ENCODE results near the gene INTS15. TPM values are rescaled to one million over a fixed set of nuclear protein-coding genes. Genes with fewer than 3 reads are reported as not detected.

The INTS15 gene
- total and polyA plus RNA-seq, 2 donors from 2014 or later, result 16.9 to 26.7 TPM

GRCh38 chr7:6637544-6638229 is 47.9 kb downstream of the INTS15 start:
- peak overlapping the region in 2 of 3 donors; percentile 40 to 65 for H3K9ac ChIP-seq (ENCODE audit: low read length in 3 of 3)
- H3K27me3 ChIP-seq (ENCODE audit: control insufficient read depth, insufficient read depth, low read length), result no peaks in the 10 kb centered on the region
- peak in 2 of 5 donors; percentile 64 to 69 for DNase-seq
- peaks cover 0 to 12% (median 0%) of the 10 kb centered on the region in 3 donors for H3K4me1 ChIP-seq (ENCODE audit: control insufficient read depth in 2 of 3, insufficient read depth in 2 of 3, low read depth in 1 of 3, low read length in 3 of 3)
- intact Hi-C loops (cut with DNase I), result no loop called here
- no peak overlapping the region for H3K27ac ChIP-seq (ENCODE audit: low read depth in 2 of 2, low read length in 2 of 2)
- no peak for TF ChIP-seq CTCF (IDR thresholded peaks at IDR 0.05; ENCODE audit: borderline replicate concordance, extremely low read depth, insufficient read depth)
- no peaks in the 10 kb centered on the region for H3K9me3 ChIP-seq (ENCODE audit: control insufficient read depth in 2 of 3, insufficient read depth in 1 of 3, low read length in 3 of 3)
- peaks cover 0 to 19% (median 7%) of the 10 kb centered on the region in 3 donors for H3K36me3 ChIP-seq (ENCODE audit: control insufficient read depth in 2 of 3, insufficient read depth in 3 of 3, low read length in 3 of 3)
- FAIRE-seq, result no peak
- peak overlapping the region; percentile 36 to 64 (median 47) for H3K4me3 ChIP-seq (ENCODE audit: low read length in 3 of 3)

- Histone ChIP-seq H3K4me3 (ENCODE audit: low read length in 3 of 3) (no peak overlapping the region), H3K9me3 (ENCODE audit: control insufficient read depth in 2 of 3, insufficient read depth in 1 of 3, low read length in 3 of 3) (no peaks in the 10 kb centered on the region), H3K9ac (ENCODE audit: low read length in 3 of 3) (no peak overlapping the region), H3K27me3 (ENCODE audit: control insufficient read depth, insufficient read depth, low read length) (no peaks in the 10 kb centered on the region), H3K36me3 (ENCODE audit: control insufficient read depth in 2 of 3, insufficient read depth in 3 of 3, low read length in 3 of 3) (peaks cover 0 to 25% (median 11%) of the 10 kb centered on the region in 3 donors), H3K4me1 (ENCODE audit: control insufficient read depth in 2 of 3, insufficient read depth in 2 of 3, low read depth in 1 of 3, low read length in 3 of 3) (peaks cover 0 to 12% (median 0%) of the 10 kb centered on the region in 3 donors), H3K27ac (ENCODE audit: low read depth in 2 of 2, low read length in 2 of 2) (no peak overlapping the region)
- intact Hi-C loops (cut with DNase I), result no loop called here
- DNase-seq (no peak), FAIRE-seq (no peak)
- TF ChIP-seq CTCF (IDR thresholded peaks at IDR 0.05; ENCODE audit: borderline replicate concordance, extremely low read depth, insufficient read depth), result no peak
These were observed 49.2 kb downstream of the INTS15 start for GRCh38 chr7:6639032-6639431.

- intact Hi-C loops (cut with DNase I), result no loop called here
- H3K27me3 ChIP-seq (ENCODE audit: control insufficient read depth, insufficient read depth, low read length), result no peaks in the 10 kb centered on the region
- FAIRE-seq (no peak), DNase-seq (peak in 1 of 5 donors; percentile 53)
- H3K27ac ChIP-seq (ENCODE audit: low read depth in 2 of 2, low read length in 2 of 2), result no peak overlapping the region
- TF ChIP-seq CTCF (IDR thresholded peaks at IDR 0.05; ENCODE audit: borderline replicate concordance, extremely low read depth, insufficient read depth), result no peak
- H3K4me3 ChIP-seq (ENCODE audit: low read length in 3 of 3), result no peak overlapping the region
- no peaks in the 10 kb centered on the region for H3K9me3 ChIP-seq (ENCODE audit: control insufficient read depth in 2 of 3, insufficient read depth in 1 of 3, low read length in 3 of 3)
- peaks cover 0 to 12% (median 0%) of the 10 kb centered on the region in 3 donors for H3K4me1 ChIP-seq (ENCODE audit: control insufficient read depth in 2 of 3, insufficient read depth in 2 of 3, low read depth in 1 of 3, low read length in 3 of 3)
- peaks cover 0 to 25% (median 14%) of the 10 kb centered on the region in 3 donors for H3K36me3 ChIP-seq (ENCODE audit: control insufficient read depth in 2 of 3, insufficient read depth in 3 of 3, low read length in 3 of 3)
- H3K9ac ChIP-seq (ENCODE audit: low read length in 3 of 3), result no peak overlapping the region
These were observed 49.8 kb downstream of the INTS15 start for GRCh38 chr7:6639627-6640026.
